22Rv1 (cell line): Measurements from ENCODE around the gene RNF157.

Experiments used
- ZFX ChIP-seq: fragments of 450-650 bp; IDR thresholded peaks from 2 replicates; pipeline ENCODE4 v1.6.1; 2017; ENCODE audit warnings: antibody characterized with exemption, borderline replicate concordance
- TF ChIP-seq, protein P1 (sequence below): fragments of 450-650 bp; IDR thresholded peaks from 2 replicates; pipeline ENCODE4 v1.5.1; 2017; ENCODE audit warnings: mild to moderate bottlenecking

DNA sequence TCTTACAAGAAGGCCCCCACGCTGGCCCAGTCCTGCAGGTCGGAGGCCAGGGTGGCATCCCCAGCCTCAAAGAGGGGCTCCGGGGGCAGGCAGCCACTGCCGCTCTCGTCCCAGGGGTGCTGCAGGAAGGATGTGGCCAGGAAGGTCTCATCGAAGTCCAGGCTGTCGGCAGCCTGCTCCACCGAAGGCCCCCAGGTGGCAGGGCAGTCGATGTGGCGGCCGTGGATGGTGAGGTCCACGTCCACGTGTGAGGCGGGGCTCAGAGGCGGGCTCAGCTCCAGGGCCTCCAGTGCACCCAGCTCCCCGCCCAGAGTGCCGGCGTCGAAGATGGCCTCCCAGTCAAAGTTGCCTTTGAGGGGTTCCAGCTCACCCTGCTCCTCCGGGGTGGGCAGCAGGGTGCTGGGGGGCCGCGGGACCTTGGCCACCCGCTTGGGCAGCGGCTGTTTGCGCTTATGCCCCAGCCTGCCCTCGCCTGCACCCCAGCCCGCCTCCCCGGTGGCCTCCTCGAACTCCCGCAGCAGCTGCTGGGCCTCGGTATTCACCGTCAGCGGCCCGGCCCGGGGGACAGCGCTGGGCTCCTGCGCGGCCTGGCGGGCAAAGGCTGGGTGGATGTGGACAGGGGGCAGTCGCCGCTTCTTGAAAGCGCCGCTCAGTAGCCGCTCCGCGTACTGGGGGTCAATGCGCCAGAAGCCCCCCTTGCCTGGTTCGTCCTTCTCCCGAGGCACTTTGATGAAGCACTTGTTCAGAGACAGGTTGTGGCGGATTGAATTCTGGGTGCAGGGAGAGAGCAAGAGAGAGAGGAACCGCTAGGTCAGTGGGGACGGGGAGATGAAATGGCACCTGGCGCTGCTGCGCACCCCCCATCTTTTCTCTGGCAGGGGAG is 102.7 kb downstream of the RNF157 start:
- TF ChIP-seq, protein P1, sequence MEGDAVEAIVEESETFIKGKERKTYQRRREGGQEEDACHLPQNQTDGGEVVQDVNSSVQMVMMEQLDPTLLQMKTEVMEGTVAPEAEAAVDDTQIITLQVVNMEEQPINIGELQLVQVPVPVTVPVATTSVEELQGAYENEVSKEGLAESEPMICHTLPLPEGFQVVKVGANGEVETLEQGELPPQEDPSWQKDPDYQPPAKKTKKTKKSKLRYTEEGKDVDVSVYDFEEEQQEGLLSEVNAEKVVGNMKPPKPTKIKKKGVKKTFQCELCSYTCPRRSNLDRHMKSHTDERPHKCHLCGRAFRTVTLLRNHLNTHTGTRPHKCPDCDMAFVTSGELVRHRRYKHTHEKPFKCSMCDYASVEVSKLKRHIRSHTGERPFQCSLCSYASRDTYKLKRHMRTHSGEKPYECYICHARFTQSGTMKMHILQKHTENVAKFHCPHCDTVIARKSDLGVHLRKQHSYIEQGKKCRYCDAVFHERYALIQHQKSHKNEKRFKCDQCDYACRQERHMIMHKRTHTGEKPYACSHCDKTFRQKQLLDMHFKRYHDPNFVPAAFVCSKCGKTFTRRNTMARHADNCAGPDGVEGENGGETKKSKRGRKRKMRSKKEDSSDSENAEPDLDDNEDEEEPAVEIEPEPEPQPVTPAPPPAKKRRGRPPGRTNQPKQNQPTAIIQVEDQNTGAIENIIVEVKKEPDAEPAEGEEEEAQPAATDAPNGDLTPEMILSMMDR: no peak
- no peak for TF ChIP-seq ZFX
